ENCODE results near the gene MYOG. TPM values are rescaled to one million over a fixed set of nuclear protein-coding genes. Genes with fewer than 3 reads are reported as not detected.

MYOG gene
- total and polyA plus RNA-seq, 2 donors: 12.7 TPM; not detected in 1

DNA sequence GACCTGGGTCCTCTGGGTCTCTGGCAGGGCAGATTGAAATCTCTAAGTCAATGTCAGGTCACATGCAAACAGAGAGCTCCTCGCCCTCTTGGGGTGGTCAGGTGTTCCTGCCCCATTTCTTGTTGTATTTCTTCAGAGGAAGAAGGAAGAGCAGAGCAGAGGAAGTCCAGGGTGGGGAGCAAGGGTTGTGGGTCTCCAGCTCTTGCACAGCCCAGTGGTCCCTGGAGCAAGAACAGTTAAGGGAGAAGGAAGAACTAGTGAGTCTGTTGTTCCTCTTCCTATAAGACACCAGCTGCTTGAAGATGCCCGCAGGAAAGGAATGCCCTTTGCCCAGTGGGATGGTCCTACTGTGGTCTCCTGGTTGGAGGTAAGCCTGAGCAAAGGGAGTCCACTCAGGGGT, 26.3 kb downstream of the MYOG start:
- no peak overlapping the region for H3K27ac ChIP-seq (ENCODE audit: low read depth)
- WGBS: 92% methylated on average over 2 of the region's 2 CpGs
- no peak overlapping the region for H3K4me3 ChIP-seq (ENCODE audit: low read depth, low read length)
- no peaks in the 10 kb centered on the region for H3K4me1 ChIP-seq (ENCODE audit: insufficient read depth)
- no peak for DNase-seq (ENCODE audit: extremely low spot score)
- H3K36me3 ChIP-seq (ENCODE audit: insufficient read depth): no peaks in the 10 kb centered on the region

DNA sequence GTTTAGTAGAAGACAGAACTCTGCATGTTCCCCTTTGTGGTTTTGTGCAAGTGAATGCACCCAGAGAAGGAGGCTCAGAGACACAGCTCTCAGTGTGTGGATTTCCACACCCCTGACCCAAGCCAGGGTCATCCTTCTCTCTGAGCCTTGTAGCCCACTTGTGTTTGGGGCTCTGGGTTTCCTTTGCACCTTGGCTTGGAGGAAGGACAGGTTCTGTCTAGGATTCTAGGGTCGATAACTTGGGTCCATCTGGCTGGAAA, 27.2 kb downstream of the MYOG start:
- WGBS: 93% methylated on average over 1 of the region's 1 CpG
- Histone ChIP-seq H3K27ac (ENCODE audit: low read depth) (no peak overlapping the region), H3K4me3 (ENCODE audit: low read depth, low read length) (no peak overlapping the region), H3K36me3 (ENCODE audit: insufficient read depth) (no peaks in the 10 kb centered on the region), H3K4me1 (ENCODE audit: insufficient read depth) (no peaks in the 10 kb centered on the region)
- no peak for DNase-seq (ENCODE audit: extremely low spot score)

DNA sequence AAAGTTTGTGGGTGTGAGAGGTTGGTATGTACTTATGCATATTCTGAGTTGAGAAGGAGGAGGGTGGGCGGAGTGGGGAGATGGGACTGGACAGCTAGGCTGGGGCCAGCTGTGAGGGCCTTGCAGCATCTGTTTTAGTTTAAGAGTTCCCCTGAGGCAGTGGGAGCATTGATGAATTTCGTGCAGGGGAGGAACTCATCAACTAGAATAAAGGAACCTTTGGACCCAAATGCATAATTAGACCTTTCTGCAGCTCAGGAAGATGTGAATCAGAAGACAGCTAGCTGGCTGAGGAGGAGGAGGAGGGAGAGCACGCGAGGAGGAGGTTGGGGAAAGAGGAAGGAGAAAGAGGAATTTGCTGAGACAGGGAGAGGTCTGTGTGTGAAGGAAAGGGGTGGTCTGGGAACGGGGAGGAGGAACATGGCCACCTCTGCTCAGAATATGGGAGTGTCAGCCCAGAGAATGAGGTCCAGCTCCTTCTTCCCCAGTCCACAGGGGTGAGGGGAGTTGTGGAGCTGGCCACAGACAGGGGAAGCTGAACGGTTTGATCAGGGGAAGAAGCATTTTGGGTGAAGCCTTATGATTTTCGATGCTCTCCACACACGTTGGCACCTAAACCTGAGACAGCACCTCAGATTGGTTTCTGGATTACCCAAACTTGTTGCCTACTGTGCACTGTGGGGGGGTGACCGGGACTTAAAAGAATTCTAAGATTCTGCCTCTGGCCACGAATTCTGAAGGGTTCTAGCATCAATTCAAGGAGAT, 27.7 kb downstream of the MYOG start:
- 61% methylated on average over 10 of the region's 10 CpGs for WGBS
- DNase-seq (ENCODE audit: extremely low spot score): peak; percentile 51
- Histone ChIP-seq H3K4me3 (ENCODE audit: low read depth, low read length) (no peak overlapping the region), H3K27ac (ENCODE audit: low read depth) (no peak overlapping the region), H3K4me1 (ENCODE audit: insufficient read depth) (no peaks in the 10 kb centered on the region), H3K36me3 (ENCODE audit: insufficient read depth) (no peaks in the 10 kb centered on the region)

DNA sequence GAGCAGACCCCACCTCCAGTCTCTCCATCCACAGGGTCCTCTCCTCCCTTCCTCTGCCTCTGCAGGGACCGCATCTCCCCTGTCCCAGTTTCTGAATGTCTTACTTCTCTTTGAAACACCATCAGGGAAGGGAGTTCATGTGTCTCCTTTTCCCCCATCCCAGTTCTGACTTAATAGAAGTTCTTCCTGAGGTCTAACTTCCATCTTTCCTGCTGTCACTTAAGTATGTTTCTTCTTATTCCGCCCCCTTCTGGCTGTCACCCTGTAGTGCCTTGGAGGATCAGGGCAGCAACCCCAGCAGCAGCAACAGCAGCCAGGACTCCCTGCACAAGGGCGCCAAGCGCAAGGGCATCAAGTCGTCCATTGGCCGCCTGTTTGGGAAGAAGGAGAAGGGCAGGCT, 29.3 kb downstream of the MYOG start:
- DNase-seq (ENCODE audit: extremely low spot score): no peak
- Histone ChIP-seq H3K4me1 (ENCODE audit: insufficient read depth) (no peaks in the 10 kb centered on the region), H3K27ac (ENCODE audit: low read depth) (no peak overlapping the region), H3K36me3 (ENCODE audit: insufficient read depth) (no peaks in the 10 kb centered on the region), H3K4me3 (ENCODE audit: low read depth, low read length) (no peak overlapping the region)
- WGBS: 96% methylated on average over 6 of the region's 6 CpGs

GRCh38 chr1:203056012-203056411, 29.8 kb downstream of the MYOG start:
- H3K4me3 ChIP-seq (ENCODE audit: low read depth, low read length): no peak overlapping the region
- no peak overlapping the region for H3K27ac ChIP-seq (ENCODE audit: low read depth)
- 88% methylated on average over 7 of the region's 7 CpGs for WGBS
- no peak for DNase-seq (ENCODE audit: extremely low spot score)
- no peaks in the 10 kb centered on the region for H3K4me1 ChIP-seq (ENCODE audit: insufficient read depth)
- no peaks in the 10 kb centered on the region for H3K36me3 ChIP-seq (ENCODE audit: insufficient read depth)

DNA sequence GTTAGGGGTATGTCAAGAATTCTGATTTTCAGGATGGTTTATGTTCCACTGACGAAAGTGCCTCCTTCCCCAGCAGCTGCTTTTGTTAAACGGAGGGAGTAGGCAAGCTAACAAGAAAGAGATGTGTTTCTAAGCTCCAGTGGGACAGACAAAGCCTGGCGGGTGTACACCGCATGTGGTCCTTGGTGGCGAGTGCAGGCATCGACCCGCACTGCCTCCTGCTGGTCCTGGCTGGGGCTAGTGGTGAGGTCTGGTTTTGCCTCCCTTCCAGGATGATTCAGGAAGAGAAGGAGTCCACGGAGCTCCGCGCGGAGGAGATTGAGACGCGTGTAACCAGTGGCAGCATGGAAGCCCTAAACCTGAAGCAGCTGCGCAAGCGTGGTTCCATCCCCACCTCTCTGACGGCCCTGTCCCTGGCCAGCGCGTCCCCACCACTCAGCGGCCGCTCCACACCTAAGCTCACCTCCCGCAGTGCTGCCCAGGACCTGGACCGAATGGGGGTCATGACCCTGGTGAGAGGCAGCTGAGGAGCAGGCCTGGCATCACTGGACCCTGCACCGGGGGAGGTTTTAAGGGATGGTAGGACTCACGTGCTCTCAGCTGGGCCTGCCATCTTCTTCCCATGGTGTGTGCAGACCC, 30.5 kb downstream of the MYOG start:
- Histone ChIP-seq H3K27ac (ENCODE audit: low read depth) (no peak overlapping the region), H3K36me3 (ENCODE audit: insufficient read depth) (no peaks in the 10 kb centered on the region)
- 94% methylated on average over 24 of the region's 24 CpGs for WGBS

DNA sequence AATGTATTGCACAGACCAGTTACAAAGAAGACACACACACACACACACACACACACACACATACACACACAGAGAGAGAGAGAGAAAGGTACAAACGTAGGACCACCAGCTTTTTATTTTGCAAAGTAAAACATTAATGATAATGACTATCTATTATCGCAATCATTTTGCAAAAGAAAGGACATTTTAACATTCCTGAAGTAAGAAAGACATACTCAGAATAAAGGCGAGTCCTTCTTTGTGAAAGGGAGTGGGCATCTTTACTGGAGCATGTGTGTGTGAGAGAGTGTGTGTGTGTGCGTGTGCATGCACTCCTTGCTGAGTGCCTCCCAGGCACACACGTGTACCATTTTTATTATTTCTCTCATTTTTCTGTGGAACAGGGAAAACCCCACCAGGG, 31.2 kb downstream of the MYOG start:
- Histone ChIP-seq H3K4me3 (ENCODE audit: low read depth, low read length) (no peak overlapping the region), H3K4me1 (ENCODE audit: insufficient read depth) (no peaks in the 10 kb centered on the region), H3K36me3 (ENCODE audit: insufficient read depth) (no peaks in the 10 kb centered on the region), H3K27ac (ENCODE audit: low read depth) (no peak overlapping the region)
- DNase-seq (ENCODE audit: extremely low spot score): no peak
- 86% methylated on average over 5 of the region's 5 CpGs for WGBS

More for the DNA sequence above, 30.5 kb downstream of the MYOG start:
- no peak for DNase-seq (ENCODE audit: extremely low spot score)
- Histone ChIP-seq H3K4me3 (ENCODE audit: low read depth, low read length) (no peak overlapping the region), H3K4me1 (ENCODE audit: insufficient read depth) (no peaks in the 10 kb centered on the region)

GRCh38 chr1:203054184-203054583, 31.6 kb downstream of the MYOG start:
- H3K36me3 ChIP-seq (ENCODE audit: insufficient read depth): no peaks in the 10 kb centered on the region
- no peak overlapping the region for H3K4me3 ChIP-seq (ENCODE audit: low read depth, low read length)
- no peaks in the 10 kb centered on the region for H3K4me1 ChIP-seq (ENCODE audit: insufficient read depth)
- no peak overlapping the region for H3K27ac ChIP-seq (ENCODE audit: low read depth)
- no peak for DNase-seq (ENCODE audit: extremely low spot score)
- 89% methylated on average over 1 of the region's 1 CpG for WGBS

DNA sequence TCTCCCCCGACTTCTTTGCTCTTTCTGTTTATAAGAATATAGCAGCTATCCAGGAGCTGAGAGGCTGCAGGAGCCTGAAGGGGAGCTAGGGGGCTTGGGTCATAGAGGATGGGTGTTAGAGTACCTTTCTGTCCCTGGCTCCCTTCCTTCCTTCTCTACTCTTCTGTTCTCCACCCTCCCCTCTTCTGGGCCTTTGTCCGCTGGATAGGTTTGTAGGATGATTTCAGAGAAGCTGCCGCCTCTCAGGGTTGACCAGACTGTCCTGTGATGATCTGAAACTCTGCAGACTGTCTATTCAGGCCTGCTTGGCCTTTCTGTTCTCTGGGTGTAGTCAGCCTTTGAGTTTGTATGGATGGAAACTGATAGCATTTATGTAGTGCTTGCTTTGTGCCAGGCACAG, 33.2 kb downstream of the MYOG start:
- Histone ChIP-seq H3K27ac (ENCODE audit: low read depth) (no peak overlapping the region), H3K4me3 (ENCODE audit: low read depth, low read length) (no peak overlapping the region), H3K36me3 (ENCODE audit: insufficient read depth) (no peaks in the 10 kb centered on the region), H3K4me1 (ENCODE audit: insufficient read depth) (no peaks in the 10 kb centered on the region)
- WGBS: 85% methylated on average over 3 of the region's 3 CpGs
- DNase-seq (ENCODE audit: extremely low spot score): no peak

GRCh38 chr1:203051841-203052324, 33.9 kb downstream of the MYOG start:
- Histone ChIP-seq H3K36me3 (ENCODE audit: insufficient read depth) (no peaks in the 10 kb centered on the region), H3K4me3 (ENCODE audit: low read depth, low read length) (no peak overlapping the region), H3K27ac (ENCODE audit: low read depth) (no peak overlapping the region), H3K4me1 (ENCODE audit: insufficient read depth) (no peaks in the 10 kb centered on the region)
- DNase-seq (ENCODE audit: extremely low spot score): no peak
- WGBS: 57% methylated on average over 20 of the region's 20 CpGs

GRCh38 chr1:203050826-203051225, 35.0 kb downstream of the MYOG start:
- H3K27ac ChIP-seq (ENCODE audit: low read depth): no peak overlapping the region
- 92% methylated on average over 4 of the region's 4 CpGs for WGBS
- no peaks in the 10 kb centered on the region for H3K36me3 ChIP-seq (ENCODE audit: insufficient read depth)
- no peaks in the 10 kb centered on the region for H3K4me1 ChIP-seq (ENCODE audit: insufficient read depth)
- DNase-seq (ENCODE audit: extremely low spot score): no peak
- H3K4me3 ChIP-seq (ENCODE audit: low read depth, low read length): no peak overlapping the region

DNA sequence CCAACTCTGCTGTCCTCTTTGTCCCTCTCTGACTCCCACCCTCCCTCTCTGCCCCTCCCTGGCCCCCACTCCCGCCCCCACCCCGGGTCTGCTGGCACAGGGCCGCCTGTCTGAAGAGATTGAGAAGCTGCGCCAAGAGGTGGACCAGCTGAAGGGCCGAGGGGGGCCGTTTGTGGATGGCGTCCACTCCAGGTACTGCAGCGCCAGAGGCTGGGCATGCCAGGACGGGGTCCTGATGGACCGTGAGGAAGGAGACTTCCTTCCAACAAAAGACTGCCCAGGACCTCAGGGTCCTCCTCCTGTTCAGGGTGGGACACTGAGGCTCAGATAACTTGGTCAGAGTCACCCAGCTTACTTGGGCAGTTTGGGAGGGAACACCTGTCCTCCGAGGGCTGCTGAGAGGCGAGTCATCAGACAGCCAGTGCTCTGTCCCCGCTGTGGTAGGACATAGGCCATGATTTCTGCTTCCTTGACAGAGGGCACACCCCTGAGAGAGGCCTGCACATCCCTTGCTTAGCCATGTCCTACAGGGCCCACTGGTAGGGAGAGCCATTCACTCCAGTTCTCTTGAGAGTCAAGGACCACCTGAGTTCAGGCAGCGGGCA, 36.1 kb downstream of the MYOG start:
- Histone ChIP-seq H3K4me1 (ENCODE audit: insufficient read depth) (no peaks in the 10 kb centered on the region), H3K4me3 (ENCODE audit: low read depth, low read length) (no peak overlapping the region), H3K36me3 (ENCODE audit: insufficient read depth) (no peaks in the 10 kb centered on the region), H3K27ac (ENCODE audit: low read depth) (no peak overlapping the region)
- WGBS: 89% methylated on average over 14 of the region's 14 CpGs
- no peak for DNase-seq (ENCODE audit: extremely low spot score)

DNA sequence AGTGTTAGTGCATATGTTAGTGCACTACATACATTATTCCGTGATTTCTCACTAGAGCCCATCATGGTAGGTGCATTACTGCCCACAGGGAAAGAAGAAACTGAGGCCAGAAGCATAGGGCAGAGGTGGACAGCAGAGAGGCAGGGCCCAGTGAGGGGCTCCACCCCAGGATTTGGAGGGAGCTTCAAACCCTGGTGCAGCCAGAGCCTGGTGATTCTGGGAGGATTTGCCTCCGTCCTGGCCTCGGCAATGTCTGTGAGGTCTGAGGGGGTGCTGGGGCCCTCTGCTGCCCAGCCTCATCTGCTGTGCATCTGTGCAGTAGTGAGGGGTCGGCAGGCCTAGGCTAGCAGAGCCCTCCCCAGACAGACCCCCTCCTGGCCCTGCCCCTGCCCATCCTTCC, 36.7 kb downstream of the MYOG start:
- Histone ChIP-seq H3K36me3 (ENCODE audit: insufficient read depth) (no peaks in the 10 kb centered on the region), H3K27ac (ENCODE audit: low read depth) (no peak overlapping the region), H3K4me1 (ENCODE audit: insufficient read depth) (no peaks in the 10 kb centered on the region), H3K4me3 (ENCODE audit: low read depth, low read length) (no peak overlapping the region)
- no peak for DNase-seq (ENCODE audit: extremely low spot score)
- 85% methylated on average over 4 of the region's 4 CpGs for WGBS

- DNase-seq (ENCODE audit: extremely low spot score): no peak
- WGBS: 86% methylated on average over 23 of the region's 23 CpGs
- H3K36me3 ChIP-seq (ENCODE audit: insufficient read depth): no peaks in the 10 kb centered on the region
- no peaks in the 10 kb centered on the region for H3K4me1 ChIP-seq (ENCODE audit: insufficient read depth)
- H3K4me3 ChIP-seq (ENCODE audit: low read depth, low read length): no peak overlapping the region
- no peak overlapping the region for H3K27ac ChIP-seq (ENCODE audit: low read depth)
Measured at GRCh38 chr1:203048555-203049051, 37.2 kb downstream of the MYOG start.
